Endothelial cell of hepatic sinusoid (primary cell): ENCODE measurements around the gene HAO2.

Experiments used
- in situ Hi-C: cut with HindIII; loops from 2 replicates; pipeline ENCODE4 v1.10.0; 2017; ENCODE audit warnings: low sequenced_read_pairs

Gene HAO2

DNA sequence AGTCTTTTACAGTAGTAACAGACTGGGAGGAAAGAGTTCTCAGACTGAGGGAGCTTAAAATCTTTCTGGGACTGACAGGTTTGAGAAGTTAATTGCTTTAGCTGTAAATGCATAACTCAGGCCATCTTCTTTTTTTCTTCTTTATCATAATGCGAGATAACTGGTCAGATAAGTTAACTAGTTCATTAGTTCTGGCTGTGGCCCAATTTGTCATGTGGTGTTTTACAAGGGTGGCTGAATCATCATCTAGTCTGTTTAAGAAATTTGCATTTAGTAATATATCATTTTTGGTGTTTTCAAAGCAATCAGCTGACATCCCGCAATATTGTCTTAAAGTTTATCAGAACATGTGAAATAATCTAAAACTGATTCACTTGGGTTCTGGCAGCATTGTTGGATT, 60.4 kb downstream of the HAO2 start:
- in situ Hi-C loops = no loop called here

DNA sequence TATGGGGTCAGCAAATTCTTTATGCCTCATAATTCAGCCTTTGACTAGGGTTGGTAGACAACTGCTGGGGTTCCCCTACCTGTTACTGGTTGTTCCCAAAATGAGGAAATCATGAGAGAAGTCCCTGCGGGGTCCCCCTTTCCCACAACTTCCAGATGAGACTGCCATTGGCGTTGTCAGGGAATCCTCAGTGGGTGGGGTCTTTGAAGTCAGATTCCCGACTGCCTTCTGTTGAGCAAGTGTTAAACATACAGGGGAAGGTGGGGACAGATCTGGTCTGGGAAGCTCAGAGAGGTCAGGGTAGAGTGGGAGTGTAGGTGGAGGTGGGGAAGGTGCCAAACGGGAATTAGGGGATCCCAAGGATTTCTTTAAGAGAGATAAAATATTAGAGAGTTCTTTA, 61.1 kb downstream of the HAO2 start:
- in situ Hi-C loops = no loop called here

DNA sequence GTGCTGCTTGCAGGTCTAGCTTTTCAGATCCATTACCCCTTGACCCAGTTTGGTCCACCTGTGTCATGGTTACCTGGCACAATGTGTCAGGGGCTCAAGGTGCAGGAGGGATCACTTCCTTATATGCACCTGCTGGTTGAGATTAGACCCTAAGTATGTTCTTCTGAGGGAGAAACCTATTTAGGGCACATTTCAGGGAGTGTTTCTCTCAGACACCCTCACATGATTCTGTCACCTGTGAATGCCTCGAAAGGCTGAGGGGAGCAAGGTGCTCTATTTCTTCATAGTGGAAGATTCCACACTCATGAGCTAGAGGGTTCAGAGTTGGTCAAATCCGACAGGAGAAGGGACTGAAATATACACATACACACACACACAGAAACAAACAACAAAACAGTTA, 61.9 kb downstream of the HAO2 start:
- in situ Hi-C loops = no loop called here

DNA sequence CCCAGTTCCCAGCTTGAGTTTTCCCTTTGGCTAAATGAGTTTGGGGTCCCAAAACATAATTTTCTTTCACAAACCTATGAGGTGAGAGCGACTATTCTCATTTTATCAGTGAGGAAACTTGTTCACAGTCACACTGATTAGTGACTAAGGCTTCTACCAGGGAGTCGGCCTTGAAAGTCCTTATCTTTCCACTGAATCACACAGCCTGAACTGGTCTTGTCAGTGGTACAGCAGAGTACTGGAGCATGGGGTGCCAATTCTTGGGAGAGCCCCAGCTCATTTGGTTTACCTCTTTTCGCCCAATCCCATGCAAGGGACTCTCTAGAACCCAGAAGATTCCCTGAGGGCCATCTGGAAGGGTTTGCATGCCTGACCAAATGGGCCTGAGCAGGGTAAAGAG, 63.3 kb downstream of the HAO2 start:
- in situ Hi-C loops = no loop called here

DNA sequence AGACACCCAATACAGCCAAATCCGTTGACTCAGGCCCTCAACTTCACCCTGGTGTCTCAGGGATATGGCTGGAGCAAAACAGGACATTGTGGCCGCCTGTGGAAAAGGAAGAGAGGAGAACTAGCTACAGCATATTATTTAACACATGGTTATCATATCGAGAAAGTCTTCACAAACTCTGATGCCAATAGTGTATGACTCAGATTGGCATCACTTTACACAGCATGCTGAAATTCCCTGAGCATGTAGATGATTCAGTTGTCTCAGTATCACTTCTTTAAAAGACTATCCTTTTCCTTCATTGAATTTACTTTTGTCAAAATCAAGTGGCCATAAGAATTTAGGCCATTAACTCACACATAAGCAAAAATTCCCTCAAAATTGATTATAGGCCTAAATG, 66.5 kb downstream of the HAO2 start:
- in situ Hi-C loops = no loop called here

DNA sequence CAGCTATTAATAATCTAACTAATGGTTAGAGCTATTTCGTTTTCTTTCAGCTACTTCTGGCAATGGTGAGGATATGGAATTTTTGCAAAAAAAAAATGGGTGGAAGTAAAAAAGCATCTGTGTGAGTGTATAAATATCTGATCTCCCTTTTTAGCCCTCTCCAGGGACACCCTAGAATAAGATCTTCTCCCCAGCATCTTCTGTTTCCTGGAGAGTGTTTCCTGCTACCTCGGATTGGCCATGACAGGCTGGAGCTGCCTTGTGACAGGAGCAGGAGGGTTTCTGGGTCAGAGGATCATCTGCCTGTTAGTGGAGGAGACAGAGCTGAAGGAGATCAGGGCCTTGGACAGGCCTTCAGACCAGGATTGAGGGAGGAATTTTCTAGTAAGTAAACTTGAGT, 70.2 kb downstream of the HAO2 start:
- in situ Hi-C loops = no loop called here

DNA sequence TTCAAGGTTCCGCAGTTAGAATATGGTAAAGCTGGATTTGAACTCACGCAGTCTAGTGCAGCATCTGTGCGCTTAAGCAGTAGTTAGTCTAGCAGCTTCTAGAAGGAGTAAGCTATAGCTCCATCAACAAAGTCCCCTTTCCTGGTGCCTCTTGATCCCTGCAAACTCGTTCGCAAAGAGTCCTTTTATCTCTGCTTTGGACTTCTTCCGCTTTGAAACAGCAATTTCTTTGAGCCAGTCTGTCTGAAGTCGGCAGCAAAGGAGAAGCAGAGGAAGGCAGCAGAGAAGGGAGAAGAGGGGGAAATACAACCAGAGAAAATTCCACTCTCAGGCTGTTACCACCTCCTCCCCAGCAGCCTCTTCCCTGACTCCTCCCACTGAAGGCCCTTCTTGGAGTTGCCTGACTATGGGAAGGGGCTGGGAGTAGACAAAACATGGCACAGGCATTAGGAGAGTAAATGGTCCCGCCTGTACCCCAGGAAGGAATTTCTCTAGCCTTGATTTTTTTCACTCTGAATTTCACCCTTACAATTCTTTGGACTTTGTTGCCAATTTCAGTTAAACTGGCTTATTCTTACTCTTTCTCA, 72.2 kb downstream of the HAO2 start:
- in situ Hi-C loops = no loop called here

DNA sequence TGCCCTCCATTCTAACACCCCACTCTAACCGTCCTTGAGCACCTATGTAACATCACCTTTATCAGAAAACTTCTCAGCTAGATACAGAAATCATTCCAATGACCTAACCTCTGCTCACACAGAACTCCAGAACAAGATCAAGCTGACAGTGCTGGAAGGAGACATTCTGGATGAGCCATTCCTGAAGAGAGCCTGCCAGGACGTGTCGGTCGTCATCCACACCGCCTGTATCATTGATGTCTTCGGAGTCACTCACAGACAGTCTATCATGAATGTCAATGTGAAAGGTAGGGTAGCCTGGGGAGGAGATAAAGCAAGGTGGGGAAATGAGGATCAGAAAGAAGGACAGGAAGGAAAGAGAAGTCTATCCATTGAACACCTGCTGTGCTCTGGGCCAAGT, 74.2 kb downstream of the HAO2 start:
- in situ Hi-C loops = no loop called here
